HG03066 (cell line): ENCODE data around the gene GABARAP.
"Not testable (repeated sequence)": the region's sequence is repeated elsewhere in the genome, so short reads cannot be mapped to it uniquely, and the experiment has no call there.

Source experiments
- ATAC-seq: cut with Tn5 transposase; IDR thresholded peaks from one replicate; pipeline ENCODE4 v1.9.1; 2021; ENCODE audit warnings: low read depth; ENCODE audit not compliant: unreplicated experiment

The GABARAP gene

DNA sequence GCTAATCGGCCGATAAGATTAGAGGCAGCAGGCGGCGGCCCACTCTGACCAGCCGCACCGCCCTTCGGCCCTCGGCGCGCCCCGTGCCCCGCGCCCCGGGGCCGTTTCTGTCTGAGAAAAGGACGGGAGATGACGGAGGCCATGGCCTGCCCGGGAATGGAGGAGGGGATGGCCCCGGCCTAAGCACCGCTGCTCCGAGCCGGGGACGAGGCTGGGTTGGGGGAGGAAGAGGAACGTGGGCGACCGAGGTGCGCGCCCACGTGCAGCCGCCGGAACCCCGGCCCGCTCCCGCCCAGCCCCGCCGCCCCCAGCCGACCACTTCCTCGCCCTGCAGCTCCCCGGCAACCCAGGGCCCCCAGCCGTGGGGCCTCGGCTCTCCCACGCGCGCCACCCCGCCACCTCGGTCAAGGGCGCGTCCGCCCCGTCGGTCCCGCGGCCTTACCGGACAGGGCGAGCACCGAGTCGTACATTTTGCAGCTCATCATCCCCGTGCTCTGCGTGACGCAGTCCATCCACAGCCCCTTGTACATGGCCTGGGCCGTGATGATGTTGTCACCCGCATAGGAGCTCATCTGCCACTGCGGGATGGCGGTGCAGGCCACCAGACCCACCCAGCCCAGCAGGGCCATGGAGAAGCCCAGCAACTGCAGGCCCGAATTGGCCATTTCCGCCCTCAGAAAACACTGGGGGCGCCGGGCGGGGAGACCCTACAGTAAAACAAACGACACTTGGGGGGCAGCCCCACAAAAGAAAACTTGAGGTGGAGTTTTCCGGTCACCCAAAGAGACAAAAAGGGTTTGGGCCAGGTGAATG, 19.3 kb upstream of the GABARAP start:
- no peak for ATAC-seq

- ATAC-seq, result no peak
Measured at GRCh38 chr17:7260651-7261378, 18.6 kb upstream of the GABARAP start.

DNA sequence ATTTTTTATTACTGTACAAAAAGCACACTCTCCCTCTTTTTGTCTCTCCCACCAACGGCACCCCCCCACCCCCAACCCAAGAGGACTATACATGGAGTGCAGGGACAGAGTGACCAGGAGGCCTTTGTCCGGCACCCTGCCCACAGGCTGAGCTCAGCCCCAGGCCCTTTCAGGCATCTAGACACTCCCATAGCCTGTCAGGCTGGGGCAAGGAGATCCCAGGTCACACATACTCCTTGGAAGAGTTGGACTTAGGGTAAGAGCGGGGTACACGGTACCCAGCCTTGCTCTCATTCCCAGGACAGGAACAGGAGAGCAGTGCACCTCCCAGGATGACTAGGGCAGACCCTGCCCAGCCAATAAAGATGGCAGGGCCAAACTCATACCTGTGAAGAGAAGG, 17.9 kb upstream of the GABARAP start:
- ATAC-seq, result no peak

DNA sequence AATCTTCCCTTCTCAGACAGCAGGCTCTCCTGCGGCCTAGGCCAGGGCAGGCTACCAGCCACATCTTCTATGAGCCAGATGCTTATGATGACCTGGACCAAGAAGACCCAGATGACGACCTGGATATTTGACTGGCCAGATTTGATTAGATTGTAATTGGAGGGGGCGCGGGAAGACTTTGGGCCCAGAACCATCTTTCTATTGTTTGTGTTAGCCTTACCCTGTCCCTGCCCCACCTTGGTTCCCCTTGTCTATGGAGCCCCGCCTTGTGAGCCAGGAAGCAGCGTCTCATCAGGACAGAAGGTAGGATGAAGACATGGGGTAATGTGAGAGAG, 17.3 kb upstream of the GABARAP start:
- no peak for ATAC-seq

DNA sequence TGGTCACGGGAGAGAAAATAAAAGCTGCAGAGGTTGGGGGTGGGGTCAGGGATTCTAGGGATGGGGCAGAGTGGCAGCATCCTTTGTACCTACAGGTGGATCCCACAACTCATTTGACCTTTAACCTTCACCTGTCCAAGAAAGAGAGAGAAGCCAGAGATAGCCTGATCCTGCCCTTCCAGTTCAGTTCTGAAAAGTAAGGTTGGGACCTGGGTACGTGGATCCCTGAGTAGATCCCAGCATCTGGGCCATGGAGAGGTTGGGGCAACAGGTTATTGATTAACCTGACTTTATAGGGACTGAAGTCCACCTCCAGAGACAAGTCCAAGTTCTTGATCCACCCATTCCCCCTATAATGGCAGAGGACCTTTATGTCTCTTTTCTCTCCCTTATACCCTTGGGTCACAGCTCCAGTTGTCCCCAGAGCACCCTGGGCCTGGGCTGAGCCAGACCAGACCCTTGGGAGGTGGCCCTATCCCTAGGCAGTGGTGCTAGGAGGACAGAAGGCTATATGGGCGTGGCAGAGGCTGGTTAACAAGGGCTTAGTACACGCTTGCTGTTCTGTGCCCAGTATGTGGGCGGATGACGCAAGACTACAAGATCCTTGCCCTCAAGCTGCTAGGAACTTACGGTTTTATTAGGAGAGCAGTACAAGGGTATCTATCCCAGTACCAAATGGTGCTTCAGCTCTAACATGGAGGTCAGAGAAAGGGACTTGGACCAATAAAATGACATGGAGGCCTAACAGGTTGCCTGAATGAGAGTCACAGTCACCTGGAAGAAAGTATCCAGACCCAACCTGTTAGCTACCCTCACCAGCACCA, 16.7 kb upstream of the GABARAP start:
- ATAC-seq, result no peak

- no peak for ATAC-seq
Measured at GRCh38 chr17:7256766-7257456, 14.7 kb upstream of the GABARAP start.

- no peak for ATAC-seq
Measured at GRCh38 chr17:7254511-7254910, 12.3 kb upstream of the GABARAP start.

GRCh38 chr17:7253082-7253481, 10.8 kb upstream of the GABARAP start:
- no peak for ATAC-seq

DNA sequence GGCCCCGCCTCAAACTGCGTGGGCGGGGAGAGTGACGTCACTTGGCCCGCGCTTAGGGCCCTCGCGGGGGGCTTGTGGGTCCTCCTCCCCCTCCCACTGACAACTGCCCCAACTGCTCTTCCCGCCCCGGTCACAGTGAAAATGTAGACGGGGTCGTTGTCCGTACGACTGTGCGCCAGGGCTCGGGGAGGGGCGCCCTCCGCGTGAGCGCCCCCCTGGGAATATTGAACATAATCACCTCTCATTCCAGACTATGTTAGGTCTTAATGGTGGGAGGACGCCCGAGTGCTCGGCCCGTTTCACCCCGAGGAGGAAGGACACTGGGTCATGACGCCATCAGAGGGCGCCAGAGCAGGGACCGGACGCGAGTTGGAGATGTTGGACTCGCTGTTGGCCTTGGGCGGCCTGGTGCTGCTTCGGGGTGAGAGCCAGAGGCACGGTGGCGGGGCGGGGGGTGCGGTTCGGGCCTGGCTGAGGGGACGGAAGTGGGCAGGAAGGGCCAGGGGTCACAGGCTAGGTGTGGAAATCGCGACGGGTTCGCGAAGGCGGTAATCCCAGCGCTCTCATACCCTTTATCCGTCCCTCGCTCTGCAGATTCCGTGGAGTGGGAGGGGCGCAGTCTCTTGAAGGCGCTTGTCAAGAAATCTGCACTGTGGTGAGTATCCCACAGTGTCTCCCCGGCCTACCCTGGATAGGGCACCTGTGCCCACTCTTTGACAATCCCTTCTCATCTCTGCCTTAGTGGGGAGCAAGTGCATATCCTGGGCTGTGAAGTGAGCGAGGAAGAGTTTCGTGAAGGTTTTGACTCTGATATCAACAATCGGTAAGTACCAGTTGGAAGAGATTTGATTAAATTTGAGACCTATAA, 10.2 kb upstream of the GABARAP start, which contains the start of gene ELP5:
Gene ELP5, plus strand, starts transcription at position 40 of the 868 bp plus-strand sequence. Its CDS starts 336 bp downstream, at position 376.
- ATAC-seq, result peak; percentile 50

- ATAC-seq, result peak; percentile 87
Measured at GRCh38 chr17:7251661-7252175, 9.5 kb upstream of the GABARAP start, which contains the start of gene CTDNEP1. TSS of gene CTDNEP1 (minus strand) at chr17:7251734. CDS start at chr17:7251296, 438 bp downstream.

- ATAC-seq, result no peak
Measured at GRCh38 chr17:7250695-7251627, 8.7 kb upstream of the GABARAP start.

- no peak for ATAC-seq
Measured at GRCh38 chr17:7249830-7250229, 7.6 kb upstream of the GABARAP start.

DNA sequence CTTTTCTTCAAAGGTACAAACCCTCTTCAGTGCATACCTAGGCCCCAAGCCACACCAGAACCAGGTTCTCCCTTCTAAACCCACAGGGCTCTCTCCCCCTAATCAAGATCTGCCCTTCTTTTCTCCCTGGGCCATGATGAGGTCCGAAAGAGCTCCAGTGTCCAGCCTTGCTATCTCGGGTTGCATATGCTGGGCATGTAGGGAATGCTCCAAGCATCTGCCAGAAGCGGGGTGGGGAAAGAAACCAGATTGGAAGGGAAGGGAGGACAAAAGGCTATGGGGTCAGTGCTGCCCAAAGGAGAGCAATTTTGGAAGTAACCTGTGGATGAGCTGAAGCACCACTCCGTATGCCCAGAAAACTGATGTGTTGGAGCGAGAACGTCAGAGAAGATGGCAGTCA, 7.0 kb upstream of the GABARAP start:
- no peak for ATAC-seq

- no peak for ATAC-seq
Measured at GRCh38 chr17:7248796-7249195, 6.5 kb upstream of the GABARAP start.

DNA sequence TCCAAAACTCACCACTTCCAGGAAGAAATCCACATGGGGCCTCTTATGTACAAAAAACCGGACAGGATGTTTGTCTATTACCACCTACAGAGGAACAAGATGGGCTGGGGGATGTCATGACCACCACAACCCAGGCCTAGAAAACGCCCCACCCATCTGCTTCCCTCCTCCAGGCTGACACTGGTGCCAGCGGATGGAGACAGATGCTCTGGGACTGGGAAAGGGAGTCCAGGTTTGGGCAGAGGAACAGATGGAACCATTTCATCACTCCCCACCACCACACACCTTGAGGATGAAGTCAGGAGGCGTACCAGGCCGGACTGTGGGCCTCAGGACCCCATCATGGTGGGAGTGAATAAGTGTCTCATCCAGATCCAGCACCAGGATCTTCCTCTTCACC, 4.5 kb upstream of the GABARAP start:
- no peak for ATAC-seq

- not testable (repeated sequence) for ATAC-seq
Measured at GRCh38 chr17:7243838-7244237, 1.6 kb upstream of the GABARAP start.

- ATAC-seq, result no peak
Measured at GRCh38 chr17:7243453-7243729, 1.1 kb upstream of the GABARAP start.

DNA sequence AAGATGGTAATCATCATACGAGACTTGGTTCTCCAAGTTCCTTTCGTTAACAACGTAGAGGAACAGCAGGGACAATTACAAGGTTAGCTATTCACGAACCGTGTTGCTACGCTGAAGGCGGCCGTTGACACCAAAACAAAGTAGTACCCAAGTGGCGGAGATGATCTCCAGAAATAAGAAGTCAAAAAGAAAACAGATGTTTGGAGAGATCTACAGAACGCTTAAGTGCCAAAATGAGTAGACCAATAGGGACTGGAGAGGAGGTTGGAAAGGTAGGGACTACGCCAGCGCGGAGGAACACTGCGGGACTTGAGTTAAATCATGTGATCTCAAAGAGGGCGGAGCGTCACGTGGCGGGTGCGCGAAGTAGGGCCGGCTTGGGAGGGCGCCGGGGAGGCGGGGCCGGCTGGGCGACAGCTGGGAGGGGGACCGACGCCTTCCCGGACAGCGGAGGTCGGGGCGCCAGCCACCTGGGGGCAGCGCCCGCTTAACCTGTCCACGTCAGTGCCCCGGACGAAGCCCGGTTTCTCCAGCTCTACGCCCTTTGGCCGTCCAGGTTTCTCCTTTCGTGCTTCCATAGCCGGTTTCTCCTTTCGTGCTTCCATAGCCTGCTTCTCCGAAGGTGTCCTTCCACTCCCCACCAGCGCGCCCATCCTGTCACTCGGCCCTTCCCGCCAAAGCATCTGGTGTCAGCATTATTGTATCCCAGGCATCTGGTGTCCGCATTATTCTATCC, 636 bp upstream of the GABARAP start:
- ATAC-seq, result peak; percentile 44
